GM06990 (cell line): ENCODE measurements around the gene TCF3.

Experiments used
- DNase-seq: peaks from one replicate; pipeline ENCODE4 v3.0.0-alpha.2; 2011; ENCODE audit not compliant: insufficient read length; ENCODE audit errors: extremely low read depth
- H3K27me3 ChIP-seq: replicated peaks from 2 replicates; pipeline ENCODE4 v1.6.0; 2011; ENCODE audit warnings: low read length; ENCODE audit not compliant: control insufficient read depth, insufficient read depth
- H3K36me3 ChIP-seq: 2 replicates; pipeline ENCODE4 v1.5.1; 2011; ENCODE audit warnings: low read length; ENCODE audit not compliant: control insufficient read depth, insufficient read depth
- H3K4me3 ChIP-seq: replicated peaks from 2 replicates; pipeline ENCODE4 v1.5.1; 2011; ENCODE audit warnings: low read depth, mild to moderate bottlenecking, control low read depth, low read length
- TF ChIP-seq, protein P1 (sequence below): IDR thresholded peaks from 2 replicates; pipeline ENCODE4 v1.5.1; 2011; ENCODE audit warnings: low read length, control low read depth, mild to moderate bottlenecking, inconsistent platforms; ENCODE audit not compliant: insufficient read depth, poor library complexity, severe bottlenecking

Gene TCF3

DNA sequence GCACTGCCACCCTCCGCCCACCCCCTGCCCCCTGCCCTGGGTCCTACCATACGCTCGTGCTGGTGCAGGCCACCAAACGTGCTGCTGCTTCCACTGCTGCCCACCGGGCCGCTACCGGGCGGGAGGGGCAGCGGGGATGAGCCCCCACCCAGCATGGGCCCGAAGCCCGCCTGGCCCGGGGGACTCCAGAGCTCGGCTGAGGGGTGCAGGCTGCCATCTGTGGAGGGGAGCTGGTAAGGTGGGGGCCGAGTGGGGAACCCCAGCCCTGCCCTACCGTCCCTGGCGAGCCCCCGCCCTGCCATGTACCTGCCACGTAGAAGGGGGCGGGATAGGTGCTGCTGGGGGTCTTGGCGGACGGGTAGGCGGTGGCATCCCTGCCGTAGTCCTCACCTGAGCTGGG lies 30.4 kb downstream of the TCF3 start:
- TF ChIP-seq, protein P1, sequence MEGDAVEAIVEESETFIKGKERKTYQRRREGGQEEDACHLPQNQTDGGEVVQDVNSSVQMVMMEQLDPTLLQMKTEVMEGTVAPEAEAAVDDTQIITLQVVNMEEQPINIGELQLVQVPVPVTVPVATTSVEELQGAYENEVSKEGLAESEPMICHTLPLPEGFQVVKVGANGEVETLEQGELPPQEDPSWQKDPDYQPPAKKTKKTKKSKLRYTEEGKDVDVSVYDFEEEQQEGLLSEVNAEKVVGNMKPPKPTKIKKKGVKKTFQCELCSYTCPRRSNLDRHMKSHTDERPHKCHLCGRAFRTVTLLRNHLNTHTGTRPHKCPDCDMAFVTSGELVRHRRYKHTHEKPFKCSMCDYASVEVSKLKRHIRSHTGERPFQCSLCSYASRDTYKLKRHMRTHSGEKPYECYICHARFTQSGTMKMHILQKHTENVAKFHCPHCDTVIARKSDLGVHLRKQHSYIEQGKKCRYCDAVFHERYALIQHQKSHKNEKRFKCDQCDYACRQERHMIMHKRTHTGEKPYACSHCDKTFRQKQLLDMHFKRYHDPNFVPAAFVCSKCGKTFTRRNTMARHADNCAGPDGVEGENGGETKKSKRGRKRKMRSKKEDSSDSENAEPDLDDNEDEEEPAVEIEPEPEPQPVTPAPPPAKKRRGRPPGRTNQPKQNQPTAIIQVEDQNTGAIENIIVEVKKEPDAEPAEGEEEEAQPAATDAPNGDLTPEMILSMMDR = no peak
- H3K36me3 ChIP-seq = peaks cover 60% of the 10 kb centered on the region
- H3K27me3 ChIP-seq = no peaks in the 10 kb centered on the region
- H3K4me3 ChIP-seq = no peak overlapping the region
- no peak for DNase-seq

DNA sequence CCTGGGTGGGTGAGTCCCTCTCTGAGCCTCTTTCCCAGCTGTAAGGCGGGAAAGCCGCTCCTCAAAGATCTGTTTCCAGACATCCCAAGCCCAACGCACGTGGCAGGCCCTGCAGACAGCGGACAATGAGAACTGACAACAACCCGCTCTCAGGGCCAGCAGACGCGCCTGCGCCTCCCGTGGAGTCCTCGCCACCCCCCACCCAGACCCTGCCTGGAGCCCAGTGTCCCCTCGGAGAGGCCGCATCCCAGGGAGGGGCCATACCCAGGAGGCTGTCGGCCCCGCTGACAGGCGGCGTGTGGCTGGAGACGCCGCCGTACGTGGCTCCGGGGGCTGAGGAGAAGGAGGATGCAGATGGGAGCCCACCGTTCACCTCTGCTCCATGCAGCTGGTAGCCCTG lies 30.8 kb downstream of the TCF3 start:
- Histone ChIP-seq H3K4me3 (no peak overlapping the region), H3K27me3 (no peaks in the 10 kb centered on the region), H3K36me3 (peaks cover 58% of the 10 kb centered on the region)
- TF ChIP-seq, protein P1 = no peak
- no peak for DNase-seq

DNA sequence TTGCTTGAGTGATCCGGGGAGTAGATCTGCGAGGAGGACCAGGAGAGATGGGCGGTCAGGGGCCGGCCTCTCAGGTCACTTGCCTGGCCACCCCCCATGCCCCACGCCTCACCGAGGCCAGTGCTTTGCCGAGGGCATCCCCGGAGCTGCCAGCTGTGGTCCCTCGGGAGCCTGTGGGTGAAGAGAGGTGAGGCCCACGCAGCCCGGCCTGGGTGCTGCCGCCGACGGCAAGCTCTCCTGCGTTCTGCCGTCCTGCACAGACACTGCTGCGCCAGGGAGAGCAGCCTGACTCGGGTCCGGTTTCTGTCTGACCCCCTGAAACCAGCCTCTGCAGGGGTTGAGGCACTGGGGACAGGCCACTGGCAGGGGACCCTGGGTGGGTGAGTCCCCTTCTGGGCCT lies 31.4 kb downstream of the TCF3 start:
- Histone ChIP-seq H3K4me3 (no peak overlapping the region), H3K27me3 (no peaks in the 10 kb centered on the region), H3K36me3 (peaks cover 57% of the 10 kb centered on the region)
- no peak for DNase-seq
- TF ChIP-seq, protein P1 = no peak

DNA sequence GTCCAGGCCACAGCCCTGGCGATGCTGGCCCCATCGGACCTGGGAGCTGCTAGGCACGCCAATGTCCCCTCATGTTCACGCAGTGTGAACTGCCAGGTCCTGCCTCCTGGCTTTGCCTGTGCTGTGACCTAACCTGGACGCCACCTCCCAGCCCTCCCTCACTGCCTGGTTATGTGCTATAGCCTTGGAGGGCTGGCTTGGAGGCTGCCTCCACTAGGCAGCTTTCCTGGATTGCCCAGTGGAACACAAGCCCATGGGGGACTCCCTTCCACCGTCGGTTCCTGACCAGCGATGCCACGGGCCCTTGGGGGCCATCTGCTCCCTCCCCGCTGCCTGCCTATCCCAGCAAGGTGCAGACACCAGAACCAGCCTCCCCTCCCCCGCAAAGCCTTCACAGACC lies 31.9 kb downstream of the TCF3 start:
- H3K27me3 ChIP-seq = no peaks in the 10 kb centered on the region
- TF ChIP-seq, protein P1 = no peak
- no peak for DNase-seq
- no peak overlapping the region for H3K4me3 ChIP-seq
- peaks cover 58% of the 10 kb centered on the region for H3K36me3 ChIP-seq

DNA sequence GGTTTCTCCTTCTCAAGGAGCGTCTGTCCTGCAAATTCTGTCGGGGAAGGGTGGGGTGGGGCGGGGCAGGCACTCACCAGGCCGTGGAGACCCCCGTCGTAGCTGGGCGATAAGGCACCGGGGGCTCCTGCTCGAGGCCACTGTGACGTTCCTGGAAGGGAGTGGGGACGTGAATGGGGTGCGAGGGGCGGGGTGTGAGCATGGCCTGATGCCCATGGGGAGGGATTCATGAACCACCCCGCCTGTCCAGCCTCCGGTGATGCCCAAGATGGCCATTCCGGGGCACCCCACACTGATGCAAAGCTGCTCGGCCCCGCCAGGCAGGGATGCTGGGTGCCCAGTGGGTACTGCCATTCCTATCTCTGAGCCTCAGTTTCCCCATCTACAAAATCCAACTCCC lies 32.7 kb downstream of the TCF3 start:
- no peak for DNase-seq
- Histone ChIP-seq H3K27me3 (no peaks in the 10 kb centered on the region), H3K36me3 (peaks cover 61% of the 10 kb centered on the region), H3K4me3 (no peak overlapping the region)
- TF ChIP-seq, protein P1 = no peak

DNA sequence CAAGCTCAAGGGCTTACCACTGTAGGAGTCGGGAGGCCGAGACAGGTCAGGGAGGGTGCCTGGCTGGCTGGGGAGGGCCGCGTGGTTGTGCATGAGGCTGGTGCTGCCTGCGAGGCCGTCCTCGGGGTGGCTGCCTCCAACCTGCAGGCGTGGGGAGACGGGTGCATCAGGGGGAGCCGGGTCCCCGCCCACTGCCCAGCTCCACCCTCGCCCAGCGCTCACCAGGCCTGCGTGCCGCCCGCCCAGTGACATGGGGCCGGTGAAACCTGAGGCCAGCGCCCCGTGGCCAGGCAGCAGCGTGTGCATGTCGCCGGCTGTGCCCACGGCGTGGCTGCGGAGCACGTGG lies 33.3 kb downstream of the TCF3 start:
- Histone ChIP-seq H3K36me3 (peaks cover 63% of the 10 kb centered on the region), H3K27me3 (no peaks in the 10 kb centered on the region), H3K4me3 (no peak overlapping the region)
- no peak for DNase-seq
- TF ChIP-seq, protein P1 = no peak
